Neural crest cell (in vitro differentiated cells): Measurements from ENCODE around the gene DLX4. TPM values are rescaled to one million over a fixed set of nuclear protein-coding genes. Genes with fewer than 3 reads are reported as not detected.

Experiments used
- DNase-seq: peaks from one replicate; pipeline ENCODE4 v3.0.0; 2021; ENCODE audit warnings: low read depth, mixed read lengths, low spot score
- H3K27ac Mint-ChIP-seq: one replicate; pipeline ENCODE4 v1.8.0; 2021; ENCODE audit warnings: mild to moderate bottlenecking, mixed read lengths; ENCODE audit not compliant: unreplicated experiment
- H3K27me3 Mint-ChIP-seq: 2 replicates; pipeline ENCODE4 v1.8.0; 2021; ENCODE audit warnings: low read depth, mild to moderate bottlenecking, mixed read lengths
- H3K36me3 Mint-ChIP-seq: 2 replicates; pipeline ENCODE4 v1.8.0; 2021; ENCODE audit warnings: low read depth, mild to moderate bottlenecking, mixed read lengths
- H3K4me1 Mint-ChIP-seq: 2 replicates; pipeline ENCODE4 v1.8.0; 2021; ENCODE audit warnings: mixed read lengths
- H3K4me3 Mint-ChIP-seq: one replicate; pipeline ENCODE4 v1.8.0; 2021; ENCODE audit warnings: mild to moderate bottlenecking, mixed read lengths
- H3K9me3 Mint-ChIP-seq: 2 replicates; pipeline ENCODE4 v1.8.0; 2021; ENCODE audit warnings: mixed read lengths
- total RNA-seq: library from RNA; stranded (reverse); gene quantifications from 2 replicates; pipeline ENCODE4 v1.2.1, GENCODE V29; 2021
- TF ChIP-seq, protein P1 (sequence below): fragments of 200-600 bp; sonication (generic); conservative IDR thresholded peaks from 2 replicates; pipeline ENCODE4 v1.5.0; 2021; ENCODE audit warnings: antibody characterized with exemption, mild to moderate bottlenecking

Gene DLX4
- total RNA-seq, 1 donor from 2014 or later, result 0.49 TPM

DNA sequence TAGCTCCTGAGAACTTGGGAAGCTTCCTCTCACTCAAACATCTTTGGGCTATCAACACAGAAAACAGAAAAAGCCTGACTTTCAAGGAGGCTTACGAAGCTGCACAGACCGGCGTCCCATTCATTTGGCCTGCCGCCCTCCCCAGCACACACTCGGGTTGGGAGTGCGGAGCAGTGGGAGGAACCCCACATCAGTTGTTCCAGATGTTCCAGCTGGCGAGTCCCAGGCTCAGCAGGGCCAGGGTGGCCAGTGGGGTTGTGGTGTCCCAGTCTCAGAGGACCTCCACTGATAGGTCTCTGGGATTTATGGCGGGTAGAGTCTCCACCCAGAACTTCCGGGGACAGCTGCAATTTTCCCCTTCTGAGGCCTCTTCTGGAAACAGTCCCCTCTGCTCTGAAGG lies 43.1 kb upstream of the DLX4 start:
- H3K4me1 Mint-ChIP-seq, result peaks cover 18% of the 10 kb centered on the region
- H3K36me3 Mint-ChIP-seq, result no peaks in the 10 kb centered on the region
- H3K4me3 Mint-ChIP-seq, result no peak overlapping the region
- DNase-seq, result no peak
- no peaks in the 10 kb centered on the region for H3K9me3 Mint-ChIP-seq
- H3K27me3 Mint-ChIP-seq, result peaks cover 6% of the 10 kb centered on the region
- no peak overlapping the region for H3K27ac Mint-ChIP-seq
- TF ChIP-seq, protein P1, sequence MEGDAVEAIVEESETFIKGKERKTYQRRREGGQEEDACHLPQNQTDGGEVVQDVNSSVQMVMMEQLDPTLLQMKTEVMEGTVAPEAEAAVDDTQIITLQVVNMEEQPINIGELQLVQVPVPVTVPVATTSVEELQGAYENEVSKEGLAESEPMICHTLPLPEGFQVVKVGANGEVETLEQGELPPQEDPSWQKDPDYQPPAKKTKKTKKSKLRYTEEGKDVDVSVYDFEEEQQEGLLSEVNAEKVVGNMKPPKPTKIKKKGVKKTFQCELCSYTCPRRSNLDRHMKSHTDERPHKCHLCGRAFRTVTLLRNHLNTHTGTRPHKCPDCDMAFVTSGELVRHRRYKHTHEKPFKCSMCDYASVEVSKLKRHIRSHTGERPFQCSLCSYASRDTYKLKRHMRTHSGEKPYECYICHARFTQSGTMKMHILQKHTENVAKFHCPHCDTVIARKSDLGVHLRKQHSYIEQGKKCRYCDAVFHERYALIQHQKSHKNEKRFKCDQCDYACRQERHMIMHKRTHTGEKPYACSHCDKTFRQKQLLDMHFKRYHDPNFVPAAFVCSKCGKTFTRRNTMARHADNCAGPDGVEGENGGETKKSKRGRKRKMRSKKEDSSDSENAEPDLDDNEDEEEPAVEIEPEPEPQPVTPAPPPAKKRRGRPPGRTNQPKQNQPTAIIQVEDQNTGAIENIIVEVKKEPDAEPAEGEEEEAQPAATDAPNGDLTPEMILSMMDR, result no peak

GRCh38 chr17:49926886-49927285 lies 42.1 kb upstream of the DLX4 start:
- no peak for DNase-seq
- no peaks in the 10 kb centered on the region for H3K36me3 Mint-ChIP-seq
- no peak overlapping the region for H3K27ac Mint-ChIP-seq
- peaks cover 9% of the 10 kb centered on the region for H3K4me1 Mint-ChIP-seq
- TF ChIP-seq, protein P1, result no peak
- H3K4me3 Mint-ChIP-seq, result no peak overlapping the region
- H3K27me3 Mint-ChIP-seq, result peaks cover 9% of the 10 kb centered on the region
- no peaks in the 10 kb centered on the region for H3K9me3 Mint-ChIP-seq

- TF ChIP-seq, protein P1, result no peak
- no peak for DNase-seq
- Mint-ChIP-seq H3K36me3 (no peaks in the 10 kb centered on the region), H3K27me3 (peaks cover 10% of the 10 kb centered on the region), H3K4me3 (no peak overlapping the region), H3K4me1 (no peaks in the 10 kb centered on the region), H3K9me3 (no peaks in the 10 kb centered on the region), H3K27ac (peak overlapping the region; percentile 46)
These were observed 40.7 kb upstream of the DLX4 start for GRCh38 chr17:49928126-49928800.

DNA sequence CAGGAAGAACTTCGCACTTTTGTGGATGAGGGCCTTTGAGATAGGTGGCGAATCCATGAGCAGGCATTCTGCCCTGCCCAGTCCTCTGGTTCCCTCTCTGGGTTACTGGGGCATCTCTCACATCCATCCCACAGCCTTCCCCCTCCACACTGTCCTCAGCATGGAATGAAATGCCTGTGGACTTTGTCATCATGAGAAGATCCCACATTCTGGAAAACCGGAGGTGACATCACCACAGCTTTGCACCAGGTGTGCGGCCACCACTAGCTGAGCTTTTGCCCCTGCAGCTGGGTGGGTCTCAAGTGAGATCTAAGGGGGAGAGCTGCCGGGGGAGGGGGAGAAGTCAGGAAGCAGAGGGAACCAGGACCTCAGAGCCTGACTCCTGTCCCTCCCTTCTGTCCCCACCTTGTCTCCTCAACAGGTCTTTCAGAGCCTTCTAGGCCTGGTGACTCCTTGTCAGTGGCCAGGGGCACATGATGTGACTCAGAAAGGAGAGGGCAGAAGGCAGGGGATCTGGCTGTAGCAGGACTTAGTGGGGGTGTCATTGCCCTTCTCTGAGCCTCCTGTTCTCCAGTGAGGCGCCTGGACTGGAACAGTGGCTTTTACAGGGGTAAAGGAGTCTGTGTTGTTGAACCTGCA lies 40.0 kb upstream of the DLX4 start:
- no peaks in the 10 kb centered on the region for H3K4me1 Mint-ChIP-seq
- TF ChIP-seq, protein P1, result no peak
- peaks cover 14% of the 10 kb centered on the region for H3K27me3 Mint-ChIP-seq
- H3K27ac Mint-ChIP-seq, result no peak overlapping the region
- no peak overlapping the region for H3K4me3 Mint-ChIP-seq
- H3K9me3 Mint-ChIP-seq, result no peaks in the 10 kb centered on the region
- H3K36me3 Mint-ChIP-seq, result no peaks in the 10 kb centered on the region
- no peak for DNase-seq

GRCh38 chr17:49930880-49931279 lies 38.1 kb upstream of the DLX4 start:
- Mint-ChIP-seq H3K4me1 (no peaks in the 10 kb centered on the region), H3K36me3 (no peaks in the 10 kb centered on the region), H3K4me3 (no peak overlapping the region), H3K9me3 (no peaks in the 10 kb centered on the region), H3K27ac (no peak overlapping the region), H3K27me3 (peaks cover 17% of the 10 kb centered on the region)
- DNase-seq, result no peak
- TF ChIP-seq, protein P1, result no peak
